HG03025 (cell line): Measurements from ENCODE around the gene PPT2.
"Not testable (repeated sequence)": the region's sequence is repeated elsewhere in the genome, so short reads cannot be mapped to it uniquely, and the experiment has no call there.

Experiments used
- ATAC-seq: cut with Tn5 transposase; IDR thresholded peaks from one replicate; pipeline ENCODE4 v1.9.1; 2021; ENCODE audit warnings: mild to moderate bottlenecking, moderate library complexity; ENCODE audit not compliant: unreplicated experiment, low FRiP score

The PPT2 gene

DNA sequence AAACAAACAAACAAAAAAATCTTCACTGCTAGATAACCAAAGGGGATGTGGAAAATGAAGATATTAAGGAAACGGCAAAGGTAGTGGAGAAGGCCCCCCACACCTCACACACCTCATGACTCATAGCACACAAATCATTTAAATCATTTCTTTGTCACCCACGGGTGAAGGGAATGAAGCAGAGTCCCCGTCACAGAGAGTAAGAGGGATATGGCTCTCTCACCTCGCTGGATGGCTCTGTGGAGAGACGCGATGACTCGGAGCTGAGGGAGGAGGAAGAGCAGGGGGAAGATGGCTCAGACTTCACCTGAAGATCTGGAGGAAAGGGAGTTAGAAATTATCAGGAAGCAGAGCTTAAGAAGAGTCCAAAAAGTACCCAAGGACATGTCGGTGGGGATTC lies 27.1 kb upstream of the PPT2 start:
- ATAC-seq, result no peak

GRCh38 chr6:32127409-32127716 lies 26.6 kb upstream of the PPT2 start:
- ATAC-seq, result no peak

DNA sequence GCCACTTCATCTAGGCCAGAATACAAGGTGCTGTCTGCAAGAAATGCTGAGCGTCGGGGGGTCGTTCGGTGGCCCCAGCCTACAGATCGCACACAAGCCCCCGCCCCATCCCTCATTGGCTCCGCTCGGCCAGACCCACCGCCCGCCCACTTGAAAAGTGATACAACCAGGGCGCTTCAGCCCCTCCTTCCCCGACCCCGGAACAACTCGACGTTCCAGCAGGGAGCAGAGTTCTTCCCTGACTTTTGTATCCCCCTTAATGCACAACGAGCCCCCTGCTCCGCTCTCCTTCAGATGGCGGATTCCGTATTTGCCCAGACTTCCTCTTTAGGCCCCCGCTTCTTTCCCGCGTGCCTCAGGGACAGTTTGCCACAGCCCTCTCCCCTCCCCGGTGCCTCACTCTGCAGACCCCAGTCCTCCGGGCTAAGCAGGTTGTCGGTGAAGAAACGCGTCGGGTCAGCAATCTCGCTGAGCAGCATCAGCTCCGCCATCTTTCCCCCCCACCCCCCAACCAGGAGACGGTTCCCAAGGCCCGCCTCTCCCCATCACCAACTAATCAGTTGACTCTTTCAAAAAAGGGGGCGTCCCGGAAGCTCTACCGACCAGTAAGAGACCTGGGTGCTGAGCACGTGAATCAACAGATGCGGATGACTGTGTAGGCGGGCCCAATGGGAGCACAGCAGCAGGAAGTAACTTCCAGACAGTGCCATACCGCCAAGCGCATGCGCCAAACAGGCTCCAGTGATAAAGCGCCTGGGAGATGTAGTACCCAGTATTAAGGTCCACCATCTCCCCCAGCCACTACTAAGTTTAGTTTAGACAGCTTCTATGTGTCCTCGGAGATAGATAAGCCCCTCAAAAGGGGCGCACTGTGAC lies 26.0 kb upstream of the PPT2 start, which contains the start of gene ATF6B:
Gene ATF6B, minus strand, starts transcription at position 530 of the 876 bp plus-strand sequence. Its CDS starts 39 bp downstream, at position 491.
- peak; percentile 70 for ATAC-seq

- ATAC-seq, result no peak
Observed at GRCh38 chr6:32128751-32129296, 25.1 kb upstream of the PPT2 start.

DNA sequence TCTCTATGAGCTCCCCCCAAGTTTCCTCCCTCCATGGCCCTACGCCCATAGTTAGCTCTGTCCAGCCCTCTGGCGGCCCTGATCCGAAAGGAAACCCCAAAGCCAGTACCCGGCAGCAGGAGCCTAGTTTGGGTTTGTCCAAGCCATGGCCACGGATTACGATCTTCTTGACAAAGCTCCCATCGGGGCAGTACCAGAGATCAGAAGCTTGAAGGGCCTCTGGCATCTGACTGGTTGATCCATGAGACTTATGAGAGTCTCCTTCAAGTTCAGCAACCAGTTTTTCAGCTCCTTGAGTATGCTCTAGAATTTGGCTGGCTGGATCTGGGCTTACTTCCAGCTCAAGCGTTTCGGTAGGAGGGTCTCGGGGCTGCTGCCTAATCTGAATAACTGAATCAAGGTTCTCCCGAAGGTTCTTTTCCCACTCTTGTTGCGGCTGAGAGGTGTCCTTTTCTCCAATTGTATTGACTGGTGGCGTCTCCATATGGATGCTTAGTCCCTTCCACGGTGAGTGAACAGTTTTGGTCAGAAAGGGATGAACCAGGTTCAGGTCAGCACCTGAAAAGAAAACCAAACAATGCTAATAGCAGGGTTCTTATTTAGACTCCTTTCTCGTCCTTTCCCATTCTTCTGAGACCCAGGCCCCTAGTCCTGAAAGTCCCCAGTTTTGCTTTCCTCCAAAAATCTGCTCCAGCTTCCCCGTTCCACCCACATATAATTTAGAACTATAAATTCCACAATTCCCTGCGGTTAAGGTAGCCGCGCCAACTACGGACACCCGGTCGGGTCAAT lies 24.4 kb upstream of the PPT2 start:
- peak; percentile 7 for ATAC-seq

DNA sequence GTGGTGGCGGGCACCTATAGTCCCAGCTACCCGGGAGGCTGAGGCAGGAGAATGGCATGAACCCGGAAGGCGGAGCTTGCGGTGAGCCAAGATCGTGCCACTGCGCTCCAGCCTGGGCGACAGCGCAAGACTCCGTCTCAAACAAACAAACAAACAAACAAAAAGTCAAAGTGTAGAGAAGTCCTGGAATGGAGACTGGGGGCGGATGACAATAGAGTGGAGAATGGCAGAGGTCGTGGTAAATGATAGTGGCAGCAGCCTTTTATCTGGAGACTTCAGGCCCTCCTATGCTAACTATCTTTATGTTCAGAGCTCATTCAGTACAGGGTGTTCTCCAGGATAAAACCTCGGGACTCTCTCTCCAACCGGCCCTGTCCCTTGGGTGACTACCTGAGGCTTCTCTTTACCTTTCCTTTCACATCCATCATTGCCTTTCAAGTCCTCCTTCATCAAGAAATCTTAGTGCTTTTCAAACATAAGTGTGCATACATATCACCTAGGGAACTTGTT lies 22.4 kb upstream of the PPT2 start:
- ATAC-seq, result no peak

GRCh38 chr6:32132110-32132509 lies 21.8 kb upstream of the PPT2 start:
- no peak for ATAC-seq

DNA sequence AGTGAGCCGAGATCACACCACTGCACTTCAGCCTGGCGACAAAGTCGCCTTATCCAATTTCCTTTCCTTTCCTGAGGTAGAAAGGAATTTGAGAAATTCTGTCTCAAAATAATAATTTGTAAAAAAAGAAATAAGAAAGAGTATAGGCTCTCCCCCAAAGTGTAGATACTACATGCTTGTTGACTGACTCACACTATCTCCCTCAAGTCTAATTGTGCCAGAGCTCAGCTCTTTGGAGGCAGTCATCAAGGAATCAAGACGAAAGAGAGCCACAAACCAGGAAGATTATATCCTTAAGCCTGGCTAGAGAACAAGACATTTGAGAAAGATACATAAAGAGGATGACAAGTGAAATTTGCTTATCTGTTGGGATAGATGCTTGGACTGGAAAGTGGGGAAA lies 20.2 kb upstream of the PPT2 start:
- ATAC-seq, result no peak

DNA sequence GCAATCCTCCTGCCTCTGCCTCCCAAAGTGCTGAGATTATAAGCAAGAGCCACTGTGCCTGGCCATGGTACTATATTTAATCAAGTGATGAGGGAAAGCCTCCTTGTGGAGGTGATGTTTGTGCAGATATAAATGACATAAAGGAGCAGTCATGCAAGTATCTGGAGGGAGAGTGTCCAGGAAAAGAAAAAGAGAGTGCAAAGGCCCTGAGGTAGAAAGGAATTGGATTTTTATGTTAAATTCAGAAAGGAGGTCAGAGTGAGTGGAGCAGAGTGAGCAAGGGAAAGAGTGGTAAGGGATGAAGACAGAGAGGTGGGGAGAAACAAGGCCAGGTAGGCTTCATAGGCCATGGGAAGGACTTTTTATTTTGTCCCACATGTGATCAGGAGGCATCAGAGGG lies 16.5 kb upstream of the PPT2 start:
- ATAC-seq, result no peak

DNA sequence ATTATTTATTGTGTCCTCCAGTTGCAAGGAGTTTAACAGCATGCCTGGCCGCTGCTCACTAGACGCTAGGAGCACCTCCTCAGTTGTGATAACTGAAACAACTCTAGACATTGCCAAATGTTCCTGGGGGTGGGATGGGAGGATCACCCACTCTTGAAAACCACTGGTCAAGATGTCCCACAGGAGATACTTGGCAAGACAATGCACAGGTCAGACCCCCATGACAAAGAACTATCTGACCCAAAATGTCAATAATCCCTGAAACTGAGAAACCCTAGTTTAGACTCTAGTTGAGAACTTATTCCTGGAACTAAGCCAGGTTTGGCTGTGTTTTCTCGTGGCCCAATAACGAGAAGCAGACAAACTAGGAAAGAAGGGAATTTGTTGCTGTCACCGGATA lies 14.4 kb upstream of the PPT2 start:
- no peak for ATAC-seq

- no peak for ATAC-seq
Observed at GRCh38 chr6:32140420-32141046, 13.4 kb upstream of the PPT2 start.

GRCh38 chr6:32144238-32144637 lies 9.7 kb upstream of the PPT2 start:
- ATAC-seq, result not testable (repeated sequence)

DNA sequence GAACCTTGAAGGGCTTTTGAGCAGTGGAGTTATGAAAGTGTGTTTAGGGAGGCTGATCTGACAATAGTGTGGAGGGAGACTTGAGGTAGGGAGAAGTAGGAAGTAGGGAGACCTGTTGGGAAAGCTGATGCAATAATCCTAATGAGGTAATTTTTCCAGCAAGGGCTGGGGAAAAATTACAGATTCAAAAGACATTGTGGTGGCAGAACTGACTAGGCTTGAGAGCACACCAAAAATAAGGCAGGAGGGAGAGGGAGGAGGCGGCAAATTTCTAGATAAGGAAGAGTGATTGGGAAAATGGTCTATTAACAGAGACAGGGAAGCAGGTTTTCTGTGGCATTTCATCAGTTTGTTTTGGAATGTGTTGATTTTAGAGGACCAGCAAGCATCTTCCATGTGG lies 7.7 kb upstream of the PPT2 start:
- no peak for ATAC-seq

- ATAC-seq, result no peak
Observed at GRCh38 chr6:32146687-32147086, 7.3 kb upstream of the PPT2 start.

DNA sequence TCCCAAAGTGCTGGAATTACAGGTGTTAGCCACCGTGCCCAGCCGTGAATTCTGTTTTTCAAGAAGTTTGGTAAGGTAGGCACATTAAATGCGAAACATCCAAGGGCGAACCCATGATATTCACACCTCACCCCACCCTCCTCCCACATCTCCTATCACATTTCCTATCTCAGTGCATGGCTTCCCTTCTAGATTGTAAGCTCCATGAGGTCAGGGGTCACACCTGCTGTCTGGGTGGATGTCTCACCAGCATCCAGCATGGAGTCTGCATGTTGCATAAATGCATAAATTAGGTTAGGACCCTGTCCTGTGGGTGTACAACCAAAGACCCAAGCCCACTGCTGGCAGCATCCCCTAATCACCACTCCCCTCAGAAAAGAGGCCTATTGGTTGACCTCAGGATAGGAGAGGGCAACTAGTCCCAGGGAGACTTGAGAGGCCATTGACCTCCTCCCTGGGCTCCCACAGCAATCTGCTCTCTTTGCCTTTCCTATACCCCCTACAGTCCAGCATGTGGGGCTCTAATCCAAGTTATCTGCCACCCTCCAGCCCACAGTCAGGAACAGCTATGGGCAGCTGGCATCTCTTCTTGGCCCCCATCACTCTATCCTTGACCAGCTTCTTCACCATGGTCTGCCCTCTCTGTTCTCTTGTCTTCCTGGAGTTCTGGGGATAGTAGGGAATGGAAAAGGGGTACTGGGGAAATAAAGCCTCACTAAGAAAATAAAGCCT lies 6.4 kb upstream of the PPT2 start:
- ATAC-seq, result no peak

DNA sequence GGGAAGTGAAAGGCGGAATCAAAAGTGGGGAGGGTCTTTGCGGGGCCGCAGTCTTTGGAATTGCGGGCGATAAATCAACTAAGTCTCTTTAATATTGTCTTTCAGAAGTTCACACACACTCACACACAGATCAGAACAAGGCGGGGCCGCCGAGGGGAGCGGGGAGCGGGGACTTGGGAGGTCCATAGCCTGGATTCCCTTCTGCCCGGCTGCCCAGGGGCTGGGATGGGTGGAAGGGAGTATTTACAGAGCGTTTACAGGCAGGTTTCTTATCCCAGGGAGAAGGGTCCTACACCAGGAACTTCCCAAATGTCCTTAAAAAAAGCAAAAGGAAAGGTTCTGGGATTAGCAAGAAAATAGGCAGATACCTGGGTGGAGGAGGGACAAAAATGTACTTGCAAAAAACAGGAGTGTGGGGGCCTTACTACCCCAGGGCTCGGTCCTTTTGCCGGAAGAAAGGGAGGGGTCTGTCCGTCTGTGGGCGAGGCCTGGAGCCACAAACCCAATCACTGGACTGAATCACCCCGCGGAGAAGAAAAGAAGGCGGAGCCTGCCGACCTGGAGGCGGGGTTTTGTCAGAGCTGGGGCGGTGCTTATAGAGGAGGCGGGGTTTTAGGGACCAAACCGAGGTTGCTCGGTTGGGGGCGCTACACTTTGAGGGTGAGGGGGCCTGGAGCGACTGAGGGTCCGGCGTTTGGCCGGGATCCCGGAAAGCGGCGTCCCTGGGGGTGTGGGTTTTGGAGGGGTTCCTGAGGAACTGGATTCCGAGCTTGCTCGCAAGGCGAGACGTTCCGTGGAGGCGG lies 5.5 kb upstream of the PPT2 start:
- ATAC-seq, result no peak

DNA sequence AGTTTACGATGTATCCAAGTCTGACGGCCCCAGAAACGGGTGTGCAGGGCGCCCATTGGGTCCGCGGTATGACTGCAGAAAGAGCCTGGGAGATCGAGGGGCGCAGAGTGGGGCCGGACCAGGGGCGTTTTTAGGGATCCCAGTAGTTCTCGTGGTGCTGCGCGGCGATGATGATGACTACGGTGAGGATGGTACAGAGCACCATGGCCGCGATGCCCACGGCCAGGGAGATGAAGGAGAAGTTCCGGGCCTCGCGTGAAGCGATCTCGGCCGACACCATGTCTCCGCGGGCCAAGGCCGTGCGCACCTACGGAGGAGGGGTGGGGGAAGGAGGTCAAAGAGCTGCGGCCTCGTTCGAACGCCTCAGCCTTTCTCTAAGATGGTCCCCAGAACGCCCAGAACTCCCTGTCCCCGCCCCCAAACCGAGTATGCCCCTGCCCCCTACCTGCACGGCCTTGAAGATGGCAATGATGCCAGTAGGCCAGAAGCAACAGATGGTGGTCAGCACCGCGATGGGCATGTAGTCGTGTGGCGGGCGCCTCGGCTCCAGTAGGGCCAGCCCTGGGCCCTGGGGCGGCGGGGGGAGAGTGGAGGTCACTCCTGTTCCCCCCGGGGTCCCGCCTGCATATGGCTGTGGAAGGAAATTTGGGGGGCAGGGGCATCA lies 4.7 kb upstream of the PPT2 start:
- ATAC-seq, result no peak

GRCh38 chr6:32149932-32150870 lies 3.7 kb upstream of the PPT2 start:
- ATAC-seq, result no peak
